Medulla oblongata (tissue), 1 donor: ENCODE results near the gene RPL39L.
"Not testable (repeated sequence)": the region's sequence is repeated elsewhere in the genome, so short reads cannot be mapped to it uniquely, and the experiment has no call there.

Experiments used
- DNase-seq: peaks from one replicate; pipeline ENCODE4 v3.0.0-alpha.2; 2015; ENCODE audit errors: extremely low spot score

RPL39L gene

DNA sequence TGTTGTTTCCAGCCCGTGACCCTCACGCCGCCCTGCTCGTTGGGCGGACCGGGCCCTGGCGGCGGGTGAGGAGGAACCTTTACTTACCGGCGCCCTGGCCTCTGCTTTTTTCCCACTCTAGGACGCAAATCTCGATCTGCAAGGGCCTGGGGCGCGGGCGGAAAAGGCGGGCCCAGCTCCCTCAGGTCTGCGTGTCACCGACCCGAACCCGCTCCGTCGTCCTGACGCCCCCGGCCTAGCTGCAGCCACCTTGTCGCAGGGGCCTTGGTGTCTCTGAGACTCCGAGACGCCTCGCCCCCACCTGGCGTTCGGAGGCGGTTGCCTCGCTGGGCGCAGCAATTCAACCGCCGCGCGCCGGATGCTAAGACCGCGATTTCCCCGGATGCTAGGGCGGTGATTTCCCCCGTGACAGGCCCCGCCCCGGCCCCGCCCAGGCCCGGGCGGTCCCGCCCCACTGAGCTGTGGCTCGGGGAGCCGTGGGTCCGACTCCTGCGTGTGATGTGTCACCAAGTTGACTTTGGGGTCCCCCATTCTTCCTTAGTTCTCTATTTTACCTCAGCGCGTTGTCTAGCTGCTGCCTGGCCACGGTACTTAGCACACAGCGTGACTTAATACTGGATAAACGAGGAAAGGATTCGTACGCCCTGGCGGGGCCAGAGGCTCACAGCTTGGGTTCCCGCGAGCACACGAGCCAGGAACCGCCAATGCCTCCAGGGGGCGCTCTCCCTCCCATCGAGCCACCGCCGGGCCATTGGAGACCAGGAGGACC is at the start of gene RPL39L:
Gene RPL39L, minus strand, starts transcription at position 371 of the 769 bp plus-strand sequence. CDS start 18,196 bp downstream, outside the sequence.
- peak; percentile 82 for DNase-seq

DNA sequence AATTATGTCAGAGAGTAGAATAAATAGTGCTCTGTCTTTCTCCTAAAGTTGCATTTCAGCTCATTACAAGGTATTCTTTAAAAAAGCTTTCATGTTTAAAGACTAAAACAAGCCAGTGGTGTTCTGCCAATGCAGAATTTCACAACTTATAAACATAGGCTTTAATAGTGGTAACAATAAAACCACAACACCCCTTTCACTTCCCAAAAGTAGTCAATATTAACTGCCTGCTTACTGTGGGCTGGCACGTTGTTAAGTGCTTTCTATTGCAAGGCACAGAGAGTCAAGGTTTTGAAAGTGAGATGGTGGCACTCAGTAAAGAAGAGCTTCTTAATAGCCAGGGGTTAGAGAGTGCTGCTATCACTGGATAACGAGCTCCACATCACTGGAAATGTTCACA is 49.6 kb upstream of the RPL39L start:
- no peak for DNase-seq

DNA sequence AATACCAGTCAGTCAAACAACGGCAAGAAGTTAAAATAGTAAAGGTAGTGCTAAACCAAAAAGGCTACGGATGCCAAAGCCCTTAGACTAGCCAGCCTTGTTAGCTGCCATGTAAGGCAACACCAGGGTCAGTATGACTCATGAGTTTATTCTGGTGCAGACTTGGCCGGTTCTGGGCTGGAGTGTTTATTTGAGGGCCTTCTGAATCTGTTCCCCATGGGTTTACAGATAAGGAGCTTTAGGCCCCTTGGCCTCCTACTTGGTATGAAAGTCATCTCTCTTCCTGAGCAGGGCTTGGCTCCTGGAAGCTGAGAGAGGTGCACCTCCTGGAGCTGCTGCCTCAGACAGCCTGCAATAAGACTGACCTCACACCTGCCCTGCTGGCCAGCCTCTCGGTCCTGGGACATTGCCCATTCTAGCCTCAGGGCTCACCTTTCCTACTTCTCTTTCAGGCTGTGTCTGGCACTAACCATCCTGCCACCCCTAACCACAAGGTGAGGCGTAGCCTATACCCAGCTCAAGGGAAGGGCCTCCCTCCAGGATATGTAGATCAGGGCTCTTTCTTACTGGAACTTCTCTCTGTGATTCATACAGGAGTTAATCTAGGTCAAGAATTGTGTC is 47.6 kb upstream of the RPL39L start:
- no peak for DNase-seq

DNA sequence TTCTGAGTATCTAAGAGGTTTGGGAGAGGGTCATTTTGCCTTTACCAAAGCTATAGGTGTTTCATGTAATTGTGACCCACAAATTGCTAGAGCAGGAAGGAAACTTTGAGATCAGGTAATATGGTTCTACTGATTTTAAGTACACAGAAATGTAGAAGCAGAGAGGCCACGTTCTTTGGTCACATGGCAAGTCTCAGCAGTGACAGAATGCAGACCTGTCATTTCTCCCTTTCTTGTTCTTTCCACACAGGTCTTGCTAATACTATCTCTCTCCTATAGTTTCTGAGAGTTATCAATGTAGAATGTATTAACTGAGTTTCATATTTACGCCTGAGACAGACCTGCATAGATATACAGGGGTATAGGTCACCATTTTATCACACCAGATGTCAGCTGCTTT is 47.1 kb upstream of the RPL39L start:
- DNase-seq: no peak

DNA sequence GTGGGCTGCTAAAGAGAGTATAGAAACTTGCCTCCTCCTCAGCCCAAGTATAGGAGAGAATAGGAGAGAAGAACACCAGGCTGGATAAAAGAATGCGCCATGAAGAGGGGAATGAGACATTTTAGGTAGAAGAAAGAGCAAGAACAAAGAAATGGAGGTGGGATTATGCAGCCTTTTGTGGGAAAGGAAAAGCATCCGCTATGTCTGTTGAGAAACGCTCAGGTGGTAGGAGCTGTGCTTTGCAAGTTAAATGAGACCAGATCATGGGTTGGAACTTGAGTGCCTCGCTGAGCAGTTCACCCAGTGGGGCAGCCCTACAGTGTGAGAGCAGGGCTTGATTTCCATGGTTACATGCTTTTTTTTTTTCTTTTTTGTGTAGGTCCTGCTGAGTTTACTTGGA is 46.5 kb upstream of the RPL39L start:
- no peak for DNase-seq

DNA sequence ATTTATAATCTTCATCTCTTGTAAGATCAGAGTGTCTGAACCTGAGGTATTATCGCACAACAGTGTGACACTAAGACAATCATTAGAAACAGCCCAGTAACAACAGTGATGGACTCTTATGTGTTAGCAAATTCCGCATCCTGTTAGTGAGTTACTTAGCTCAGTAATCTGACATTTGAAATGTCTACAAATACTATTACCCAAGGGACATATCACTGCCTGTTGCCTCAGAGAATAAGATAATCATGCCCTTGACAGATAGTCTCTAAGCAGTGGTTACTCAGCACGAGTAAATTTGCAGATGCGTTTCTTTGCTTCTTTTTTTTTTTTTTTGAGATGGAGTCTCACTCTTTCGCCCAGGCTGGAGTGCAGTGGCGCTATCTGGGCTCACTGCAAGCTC is 44.6 kb upstream of the RPL39L start:
- no peak for DNase-seq

DNA sequence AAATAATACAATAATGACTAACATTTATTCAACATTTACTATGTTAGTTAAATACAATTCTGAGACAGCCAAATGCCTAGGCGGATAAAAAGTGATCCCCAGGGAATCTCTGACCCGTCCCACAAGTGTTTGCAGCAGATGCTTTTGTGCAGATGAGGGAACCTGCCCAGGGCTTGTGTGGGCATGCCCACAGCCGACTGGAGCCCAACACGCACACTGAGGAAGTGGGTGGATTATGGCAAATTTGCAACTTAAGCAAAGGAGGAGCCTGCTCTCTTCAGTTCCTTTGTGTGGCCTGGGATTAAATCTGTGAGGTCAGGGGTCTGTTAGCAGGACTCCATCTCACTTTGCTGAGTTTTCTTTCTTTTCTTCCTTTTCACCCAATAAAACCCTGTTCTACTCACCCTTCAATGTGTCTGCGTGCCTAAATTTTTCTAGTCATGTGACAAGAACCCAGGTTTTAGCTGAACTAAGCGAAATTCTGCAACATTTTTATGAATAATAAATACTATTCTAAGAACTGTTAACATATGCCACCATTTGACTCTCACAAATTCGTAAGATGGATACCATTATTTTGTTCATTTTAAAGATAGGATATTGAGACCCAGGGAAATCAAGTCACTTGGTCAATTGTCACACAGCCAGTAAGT is 44.0 kb upstream of the RPL39L start:
- no peak for DNase-seq

DNA sequence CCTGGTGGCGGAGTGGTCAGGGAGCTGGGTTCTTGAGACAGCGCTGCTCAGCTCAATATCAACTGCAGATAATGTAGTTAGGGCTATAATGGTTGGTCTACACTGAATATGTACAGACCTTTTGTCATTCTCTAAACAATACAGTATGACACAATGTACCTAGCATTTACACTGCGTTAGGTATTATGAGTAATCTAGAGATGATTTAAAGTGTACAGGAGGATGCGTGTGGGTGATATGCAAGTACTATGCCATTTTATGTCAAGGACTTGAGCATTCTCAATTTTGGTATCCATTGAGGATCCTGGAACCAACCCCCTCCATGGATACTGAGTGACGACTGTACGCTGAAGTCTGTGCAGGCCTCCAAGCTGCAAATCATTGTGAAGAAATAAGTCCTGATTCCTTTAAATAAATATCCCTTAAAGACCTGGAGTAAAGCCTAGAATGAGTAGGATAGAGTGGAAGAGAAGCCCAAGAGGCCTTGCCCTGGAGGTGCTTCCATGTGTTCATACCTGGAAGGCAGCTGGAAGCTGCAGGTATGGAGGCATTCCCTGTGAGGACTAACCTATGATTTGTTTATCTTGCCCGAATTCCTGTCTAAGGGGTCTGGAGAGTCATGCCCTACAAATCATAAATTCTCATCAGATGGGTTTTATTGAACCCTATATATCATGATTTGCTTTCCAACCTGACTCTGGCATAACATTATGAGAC is 42.3 kb upstream of the RPL39L start:
- no peak for DNase-seq

DNA sequence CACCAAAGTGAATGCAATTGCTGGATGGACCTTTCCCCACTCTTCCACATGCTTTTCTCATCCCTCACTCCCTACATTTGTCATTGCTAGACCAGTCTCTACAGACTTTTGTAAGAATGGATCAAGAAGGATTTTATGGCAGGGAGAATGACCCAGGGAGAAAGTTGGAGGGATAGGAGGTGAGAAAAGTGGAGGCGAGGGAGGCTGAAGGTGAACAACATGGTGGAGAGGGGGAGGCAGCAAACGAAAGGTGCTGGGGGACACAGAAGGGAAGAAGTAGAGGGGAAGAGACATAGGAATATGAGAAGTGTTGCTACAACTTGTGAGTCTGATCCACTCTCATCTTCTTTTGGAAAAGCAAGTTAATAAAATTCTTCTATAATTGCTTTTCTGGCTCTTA is 33.6 kb upstream of the RPL39L start:
- no peak for DNase-seq

DNA sequence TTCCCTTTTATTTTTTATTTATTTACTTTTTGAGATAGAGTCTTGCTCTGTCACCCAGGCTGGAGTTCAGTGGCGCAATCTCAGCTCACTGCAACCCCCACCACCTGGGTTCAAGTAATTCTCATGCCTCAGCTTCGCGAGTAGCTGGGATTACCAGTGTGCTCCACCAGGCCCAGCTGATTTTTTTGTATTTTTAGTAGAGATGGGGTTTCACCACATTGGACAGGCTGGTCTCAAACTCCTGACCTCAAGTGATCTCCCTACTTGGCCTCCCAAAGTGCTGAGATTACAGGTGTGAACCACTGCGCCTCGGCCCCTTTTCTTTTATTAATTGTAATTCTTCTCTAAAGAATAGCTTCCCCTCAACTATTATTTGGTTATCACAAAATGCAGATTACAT is 31.6 kb upstream of the RPL39L start:
- not testable (repeated sequence) for DNase-seq

DNA sequence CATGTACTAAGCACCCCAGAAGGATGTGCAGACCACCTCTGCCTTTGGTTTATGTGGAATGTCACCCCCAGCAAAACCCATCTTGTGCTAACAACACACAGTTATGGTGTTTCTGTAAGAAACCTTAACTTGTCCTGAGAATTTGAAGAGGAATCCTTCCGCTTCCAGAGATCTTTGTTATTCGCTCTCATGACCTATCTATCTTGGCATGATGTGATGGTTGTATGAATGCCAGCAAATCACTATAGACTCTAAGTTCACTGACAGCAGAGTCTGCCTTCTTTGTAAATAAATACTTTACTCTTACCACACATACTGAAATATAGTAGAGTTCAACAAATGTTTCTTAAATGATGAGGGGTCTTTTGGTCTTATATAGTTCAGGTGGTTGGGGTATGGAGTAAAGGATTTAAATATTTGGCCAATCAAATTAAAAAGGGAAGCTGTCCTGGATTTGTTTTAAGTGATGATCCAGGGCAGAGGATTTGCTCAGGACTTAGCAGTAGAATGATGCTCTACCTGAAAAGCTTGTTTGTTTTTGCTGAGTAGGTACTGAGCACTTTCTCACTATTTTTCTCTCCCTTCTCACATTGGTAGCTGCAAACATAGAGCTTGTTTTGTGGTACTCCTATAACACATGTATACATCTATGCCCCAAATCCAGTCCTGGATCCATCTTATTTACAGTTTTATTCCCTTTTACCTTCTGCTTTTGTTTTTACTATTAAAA is 30.1 kb upstream of the RPL39L start:
- DNase-seq: no peak

DNA sequence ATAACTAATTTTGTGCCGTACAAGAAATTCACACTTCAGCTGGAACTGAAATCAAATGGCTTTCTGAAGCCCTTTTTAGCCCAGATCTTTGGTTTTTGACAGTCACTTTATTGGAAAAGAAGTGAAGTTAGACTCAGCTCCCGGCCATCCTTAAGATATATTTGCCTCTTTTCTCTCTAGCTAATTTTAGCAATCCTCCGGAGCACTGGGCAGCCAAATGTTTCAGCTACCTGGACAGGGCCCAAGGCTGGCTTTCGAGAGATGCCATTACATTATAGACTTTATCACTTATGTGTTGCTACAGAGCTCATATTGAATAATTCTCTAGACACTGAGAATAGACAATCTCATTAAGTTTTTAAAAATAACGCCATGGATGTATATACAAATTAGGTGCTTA is 28.5 kb upstream of the RPL39L start:
- no peak for DNase-seq

DNA sequence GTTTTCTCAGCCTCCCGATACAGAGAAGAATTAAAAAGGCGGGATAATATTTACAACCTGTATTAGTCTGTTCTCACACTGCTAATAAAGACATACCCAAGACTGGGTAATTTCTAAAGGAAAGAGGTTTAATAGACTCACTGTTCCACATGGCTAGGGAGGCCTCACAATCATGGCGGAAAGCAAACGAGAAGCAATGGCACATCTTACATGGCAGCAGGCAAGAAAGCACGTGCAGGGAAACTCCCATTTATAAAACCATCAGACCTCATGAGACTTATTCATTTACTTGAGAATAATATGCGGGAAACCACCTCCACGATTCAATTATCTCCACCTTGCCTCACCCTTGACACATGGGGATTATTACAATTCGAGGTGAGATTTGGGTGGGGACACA is 27.5 kb upstream of the RPL39L start:
- no peak for DNase-seq

DNA sequence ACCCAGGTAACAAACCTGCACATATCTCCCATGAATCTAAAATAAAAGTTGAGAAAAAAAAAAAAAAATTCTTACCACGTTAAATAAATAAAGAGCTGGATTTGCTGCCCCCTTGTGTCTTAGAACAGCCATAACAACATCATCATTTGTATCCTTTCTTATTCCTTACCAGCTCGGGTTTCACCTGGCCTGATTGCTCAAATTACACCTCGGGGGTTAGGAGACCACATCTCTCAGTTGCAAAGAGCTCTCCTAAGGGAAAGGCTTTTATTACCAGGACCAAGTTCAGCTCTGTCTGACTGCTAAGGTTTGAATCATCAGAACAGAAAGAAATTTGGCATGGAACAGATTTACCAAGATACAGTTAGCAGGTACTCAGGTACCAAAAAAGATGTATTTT is 25.8 kb upstream of the RPL39L start:
- DNase-seq: peak; percentile 80

DNA sequence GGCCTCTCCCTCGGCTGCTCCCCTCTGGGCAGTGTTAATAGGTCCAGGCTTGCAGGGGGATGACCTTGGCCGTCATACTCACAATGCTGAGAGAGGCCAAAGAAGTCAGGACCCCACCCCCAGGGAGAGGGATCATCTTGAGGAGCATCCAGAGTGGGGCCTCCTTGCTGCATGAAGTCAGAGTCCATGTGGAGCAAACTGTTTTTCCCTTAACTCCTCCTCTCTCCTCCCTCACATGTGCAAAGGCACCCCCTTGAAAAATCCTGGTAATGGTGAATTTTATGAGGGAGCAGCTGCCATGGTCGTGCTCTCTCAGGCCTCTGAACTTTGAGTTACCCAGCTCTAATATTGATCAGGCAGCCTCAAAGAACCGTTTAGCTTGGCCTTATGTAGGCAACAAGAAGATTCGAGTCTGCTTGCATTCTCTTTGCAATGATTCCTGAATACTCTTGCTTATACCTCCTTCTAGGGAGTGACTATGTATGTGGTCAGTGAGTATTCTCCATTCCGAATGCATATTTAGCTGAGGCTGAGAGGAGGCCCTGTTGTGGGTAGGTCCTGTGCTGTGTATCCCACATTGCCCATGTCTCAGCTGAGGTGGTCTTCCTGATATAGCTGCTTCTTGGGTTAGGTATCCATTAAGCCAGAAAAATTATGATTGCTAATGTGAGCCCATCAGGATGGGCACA is 23.1 kb upstream of the RPL39L start:
- no peak for DNase-seq

DNA sequence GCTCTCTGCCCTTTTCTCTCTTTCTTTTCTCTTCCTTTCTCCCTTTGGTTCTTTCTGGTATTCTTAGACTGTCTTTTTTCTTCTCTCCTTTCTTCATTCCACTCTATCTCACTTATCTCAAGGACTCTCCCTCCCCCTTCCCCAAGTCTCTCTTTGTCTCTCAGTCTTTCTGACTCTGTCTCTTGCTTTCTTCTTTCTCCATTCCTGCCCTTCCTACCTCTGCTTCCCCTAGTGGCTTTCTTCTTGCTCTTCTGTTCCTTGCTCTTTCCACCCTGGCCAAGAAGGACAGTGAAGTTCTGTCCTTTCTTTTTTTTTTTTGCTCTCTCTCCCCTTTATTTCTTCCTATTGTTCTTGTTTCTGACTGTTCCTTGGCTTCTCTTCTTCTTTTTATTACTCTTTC is 22.3 kb upstream of the RPL39L start:
- no peak for DNase-seq

DNA sequence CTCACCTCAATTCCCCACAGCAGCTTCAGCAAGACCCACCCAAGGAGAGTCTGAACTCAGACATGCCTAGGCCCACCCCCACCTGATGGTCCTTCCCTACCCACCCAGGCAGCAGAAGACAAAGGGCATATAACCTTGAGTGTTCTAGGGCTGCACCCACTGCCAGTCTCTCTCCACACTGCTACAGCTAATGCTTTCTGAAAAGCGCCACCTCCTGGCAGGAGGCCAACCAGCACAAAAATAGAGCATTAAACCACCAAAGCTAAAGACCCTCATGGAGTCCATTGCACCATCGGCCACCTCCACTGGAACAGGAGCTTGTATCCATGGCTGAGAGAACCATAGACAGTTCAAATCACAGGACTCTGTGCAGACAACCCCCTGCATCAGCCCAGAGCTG is 11.3 kb upstream of the RPL39L start:
- DNase-seq: no peak

DNA sequence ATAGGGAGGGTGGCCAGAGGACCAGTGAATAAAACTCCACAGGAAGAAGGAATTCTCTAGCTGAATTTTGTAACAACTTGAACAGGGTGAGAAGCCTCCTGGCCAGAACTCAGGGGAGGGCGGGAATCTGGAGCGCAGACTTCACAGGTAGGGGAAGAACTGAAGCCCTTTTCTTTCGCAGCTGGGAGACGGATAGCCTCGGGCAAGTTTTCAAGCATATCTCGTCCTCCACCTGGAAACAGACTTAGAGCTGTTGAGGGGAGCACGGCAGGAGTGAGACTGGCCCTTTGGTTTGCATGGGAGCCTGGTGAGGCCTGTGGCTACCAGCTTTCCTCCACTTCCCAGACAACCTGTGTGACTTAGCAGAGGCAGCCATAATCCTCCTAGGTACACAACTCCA is 10.9 kb upstream of the RPL39L start:
- no peak for DNase-seq

DNA sequence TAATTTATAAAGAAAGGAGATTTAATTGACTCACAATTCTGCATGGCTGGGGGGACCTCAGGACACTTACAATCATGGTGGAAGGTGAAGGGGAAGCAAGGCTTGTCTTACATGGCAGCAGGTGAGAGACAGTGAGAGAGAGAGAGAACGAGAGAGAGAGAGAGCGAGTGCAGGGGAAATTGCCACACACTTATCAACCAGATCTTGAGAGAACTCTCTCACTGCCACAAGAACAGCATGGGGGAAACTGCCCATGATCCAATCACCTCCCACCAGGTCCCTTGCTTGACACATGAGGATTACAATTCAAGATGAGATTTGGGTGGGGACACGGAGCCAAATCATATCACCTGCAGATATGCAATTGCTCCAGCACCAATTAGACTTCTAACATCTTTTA is 7.1 kb upstream of the RPL39L start:
- no peak for DNase-seq

DNA sequence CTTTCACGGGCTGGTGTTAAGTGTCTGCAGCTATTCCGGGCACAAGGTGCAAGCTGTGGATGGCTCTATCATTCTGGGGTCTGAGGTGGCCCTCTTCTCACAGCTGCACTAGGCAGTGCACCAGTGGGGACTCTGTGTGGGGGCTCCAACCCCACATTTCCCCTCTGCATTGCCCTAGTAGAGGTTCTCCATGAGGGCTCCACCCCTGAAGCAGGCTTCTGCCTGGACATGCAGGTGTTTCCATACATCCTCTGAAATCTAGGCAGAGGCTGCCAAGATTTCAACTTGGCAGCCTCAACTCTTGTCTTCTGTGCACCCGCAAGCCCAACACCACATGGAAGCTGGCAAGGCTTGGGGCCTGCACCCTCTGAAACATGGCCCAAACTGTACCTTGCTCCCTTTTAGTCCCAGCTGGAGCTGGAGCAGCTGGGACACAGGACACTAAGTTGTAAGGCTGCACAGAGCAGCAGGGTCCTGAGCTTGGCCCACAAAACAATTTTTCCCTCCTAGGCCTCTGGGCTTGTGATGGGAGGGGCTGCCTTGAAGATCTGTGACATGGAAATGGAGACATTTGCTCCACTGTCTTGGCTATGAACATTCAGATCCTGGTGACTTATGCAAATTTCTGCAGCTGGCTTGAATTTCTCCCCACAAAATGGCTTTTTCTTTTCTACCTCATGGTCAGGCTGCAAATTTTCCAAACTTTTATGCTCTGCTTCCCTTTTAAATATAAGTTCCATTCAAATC is 6.0 kb upstream of the RPL39L start:
- DNase-seq: no peak

DNA sequence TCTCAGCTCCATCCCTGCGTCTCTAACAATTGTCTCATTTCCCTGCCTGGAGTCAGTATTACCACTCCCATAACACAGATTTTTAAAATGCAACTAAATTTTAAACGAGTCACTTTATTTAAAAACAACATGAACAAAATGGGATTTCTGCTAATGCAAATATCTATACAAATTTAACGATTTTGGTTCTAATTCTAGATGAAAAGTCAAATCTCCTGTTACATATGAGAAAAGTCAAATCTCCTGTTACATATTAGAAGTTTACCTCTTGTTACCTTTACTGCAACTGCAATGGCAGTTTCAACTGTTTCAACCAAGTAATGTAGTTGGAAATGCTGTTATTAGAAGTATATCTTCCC is 578 bp upstream of the RPL39L start:
- DNase-seq: no peak
